ENCODE data around the gene RRP36.
"Not testable (repeated sequence)": the region's sequence is repeated elsewhere in the genome, so short reads cannot be mapped to it uniquely, and the experiment has no call there.

RRP36 gene

GRCh38 chr6:43021270-43022047 lies at the start of gene RRP36:
Gene RRP36 (plus strand): TSS chr6:43021623. CDS start chr6:43021655, 32 bp downstream.
- DNase-seq (ENCODE audit: low spot score) = peak; percentile 81

GRCh38 chr6:42971746-42972327 lies 49.6 kb upstream of the RRP36 start:
- DNase-seq (ENCODE audit: low spot score) = no peak

GRCh38 chr6:42973926-42974325 lies 47.5 kb upstream of the RRP36 start:
- no peak for DNase-seq (ENCODE audit: low spot score)

DNA sequence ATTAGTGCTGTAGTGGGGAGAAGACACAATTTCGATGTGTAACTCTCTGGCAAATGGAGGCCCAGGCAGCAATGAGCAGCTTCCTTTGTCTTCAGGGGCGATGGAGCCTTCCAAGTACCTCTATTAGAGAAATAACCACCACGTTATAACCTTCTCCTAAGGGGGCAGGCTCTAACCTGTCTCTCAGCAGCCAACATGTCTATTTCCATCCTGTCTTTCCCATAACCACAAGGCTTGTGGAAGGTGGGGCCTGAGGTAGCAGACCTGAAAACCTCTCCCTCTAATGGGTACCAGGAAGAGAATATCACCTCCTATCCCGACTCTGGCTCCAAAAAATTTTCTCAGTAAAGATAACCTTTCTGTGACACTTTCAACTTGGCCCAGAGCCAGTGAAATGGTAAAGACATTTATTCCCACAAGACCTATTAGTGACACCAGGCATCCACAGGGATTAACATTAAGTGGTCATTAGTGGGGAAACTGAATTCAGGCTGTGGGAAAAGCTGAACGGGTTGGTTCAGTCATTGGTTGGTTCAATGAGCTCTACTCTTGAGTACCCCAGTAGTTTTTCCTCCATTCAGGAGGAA lies 46.4 kb upstream of the RRP36 start:
- DNase-seq (ENCODE audit: low spot score) = no peak

DNA sequence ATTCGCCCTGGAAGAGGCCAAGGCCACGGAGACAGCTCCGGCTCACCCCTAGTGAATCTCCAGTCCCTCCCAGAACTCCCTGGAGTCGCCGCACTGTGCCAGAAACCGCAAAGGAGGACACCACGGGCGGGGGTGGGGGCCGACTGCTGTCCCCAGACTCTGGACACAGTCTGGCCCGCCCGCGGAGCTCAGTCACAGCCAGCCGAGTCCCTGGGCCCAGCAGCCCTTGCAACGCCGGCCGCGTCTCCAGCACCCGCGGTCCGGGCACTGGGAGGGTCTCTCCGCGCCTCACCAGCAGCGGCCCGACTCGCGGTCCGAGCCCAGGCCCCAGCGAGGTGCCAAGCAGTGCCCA lies 43.0 kb upstream of the RRP36 start:
- DNase-seq (ENCODE audit: low spot score) = no peak

- peak; percentile 97 for DNase-seq (ENCODE audit: low spot score)
Observed at GRCh38 chr6:42978839-42979522, 42.4 kb upstream of the RRP36 start, which contains the start of gene PEX6. Gene PEX6 (minus strand): TSS chr6:42979181. CDS start chr6:42979150, 31 bp downstream.

- no peak for DNase-seq (ENCODE audit: low spot score)
Observed at GRCh38 chr6:42979523-42980177, 41.8 kb upstream of the RRP36 start.

GRCh38 chr6:42981836-42982235 lies 39.6 kb upstream of the RRP36 start:
- DNase-seq (ENCODE audit: low spot score) = no peak

DNA sequence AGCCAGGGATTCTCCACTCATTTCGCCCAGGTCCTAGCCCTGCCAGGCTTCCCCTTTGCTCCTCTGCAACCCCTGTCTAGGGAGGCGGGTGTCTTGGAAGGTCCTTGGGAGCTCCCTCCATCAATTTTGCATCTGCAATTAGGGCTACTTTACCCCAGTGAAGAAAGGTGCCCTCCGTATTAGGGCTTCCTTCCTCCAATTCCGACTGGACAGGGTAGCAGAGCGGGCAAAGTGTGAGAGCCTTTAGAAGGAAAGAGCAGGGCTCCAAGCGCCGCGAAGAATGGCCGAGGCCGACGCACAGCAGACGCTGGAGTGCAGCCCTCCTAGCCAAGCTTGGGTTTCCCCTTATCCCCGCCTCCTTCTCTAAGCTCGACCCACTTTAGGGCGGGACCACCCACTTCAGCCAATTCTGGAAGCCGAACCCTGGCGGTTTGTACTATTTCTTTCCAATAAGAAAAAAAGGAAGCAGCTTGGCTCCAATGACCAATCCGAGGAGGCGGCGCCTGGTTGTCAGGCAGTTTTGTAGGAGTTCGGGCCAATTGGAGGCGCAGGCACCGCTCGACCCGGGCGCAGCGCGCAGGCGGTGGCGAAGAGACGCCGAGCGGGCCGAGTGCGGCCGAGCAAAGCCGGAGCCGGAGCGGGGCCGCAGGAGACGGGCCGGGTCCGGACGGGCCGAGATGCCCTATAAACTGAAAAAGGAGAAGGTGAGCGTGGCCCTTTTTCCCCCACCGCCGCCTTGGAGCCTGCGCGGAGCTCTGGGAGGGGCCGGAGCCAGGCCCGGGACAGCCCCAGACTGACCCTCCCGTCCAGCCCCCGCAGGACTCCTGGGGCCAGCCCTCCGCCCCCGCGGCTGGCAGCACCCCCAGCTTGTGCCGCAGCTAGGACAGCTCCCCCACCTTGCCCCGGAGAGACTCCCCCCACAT lies 37.2 kb upstream of the RRP36 start, which contains the start of gene PPP2R5D:
PPP2R5D (plus strand) TSS at position 570 of the 923 bp plus-strand sequence; CDS start at position 678, 108 bp downstream.
- peak; percentile 99 for DNase-seq (ENCODE audit: low spot score)

GRCh38 chr6:42984924-42985475 lies 36.4 kb upstream of the RRP36 start:
- DNase-seq (ENCODE audit: low spot score) = no peak

GRCh38 chr6:42987533-42988451 lies 33.6 kb upstream of the RRP36 start:
- no peak for DNase-seq (ENCODE audit: low spot score)

- DNase-seq (ENCODE audit: low spot score) = no peak
Observed at GRCh38 chr6:42988486-42989020, 32.9 kb upstream of the RRP36 start.

- no peak for DNase-seq (ENCODE audit: low spot score)
Observed at GRCh38 chr6:42989923-42990322, 31.5 kb upstream of the RRP36 start.

GRCh38 chr6:42993445-42993844 lies 28.0 kb upstream of the RRP36 start:
- DNase-seq (ENCODE audit: low spot score) = no peak

GRCh38 chr6:42996513-42996912 lies 24.9 kb upstream of the RRP36 start:
- no peak for DNase-seq (ENCODE audit: low spot score)

DNA sequence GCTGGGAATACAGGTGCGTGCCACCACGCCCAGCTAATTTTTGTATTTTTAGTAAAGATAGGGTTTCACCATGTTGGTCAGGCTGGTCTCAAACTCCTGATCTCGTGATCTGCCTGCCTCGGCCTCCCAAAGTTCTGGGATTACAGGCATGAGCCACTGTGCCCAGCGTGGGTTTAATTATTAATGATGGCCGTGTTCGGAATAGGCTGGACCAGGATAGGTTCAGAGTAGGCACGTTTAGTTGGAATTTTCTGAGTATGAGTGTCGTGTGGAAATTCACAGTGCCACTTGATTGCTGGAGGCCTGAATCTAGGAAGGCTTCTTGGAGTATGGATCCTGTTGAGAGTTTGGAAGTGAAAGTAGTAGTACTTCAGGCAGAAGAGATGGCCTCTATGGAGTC lies 23.2 kb upstream of the RRP36 start:
- not testable (repeated sequence) for DNase-seq (ENCODE audit: low spot score)

DNA sequence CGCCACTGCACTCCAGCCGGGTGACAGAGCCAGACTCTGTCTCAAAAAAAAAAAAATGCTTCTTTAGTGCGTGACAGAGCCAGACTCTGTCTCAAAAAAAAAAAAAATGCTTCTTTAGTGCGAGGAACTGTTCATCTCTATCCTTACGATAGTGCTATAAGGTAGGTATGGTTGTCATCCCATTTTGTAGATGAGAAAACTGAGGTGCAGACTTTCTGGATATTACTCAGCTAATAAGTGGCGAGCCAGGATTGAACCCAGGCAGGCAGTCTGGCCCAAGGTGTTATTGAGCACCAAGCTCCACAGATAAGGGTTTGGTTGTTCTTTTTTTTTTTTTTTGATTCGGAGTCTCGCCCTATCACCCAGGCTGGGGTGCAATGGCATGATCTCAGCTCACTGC lies 19.6 kb upstream of the RRP36 start:
- no peak for DNase-seq (ENCODE audit: low spot score)

GRCh38 chr6:43005844-43006243 lies 15.6 kb upstream of the RRP36 start:
- DNase-seq (ENCODE audit: low spot score) = no peak

GRCh38 chr6:43006251-43006650 lies 15.2 kb upstream of the RRP36 start:
- no peak for DNase-seq (ENCODE audit: low spot score)
